Ectodermal cell (in vitro differentiated cells): ENCODE measurements around the gene TRMT10A.

Experiments used
- H3K27ac ChIP-seq: 2 replicates; pipeline ENCODE4 v1.7.0; 2013; ENCODE audit warnings: mild to moderate bottlenecking, low read depth, low read length; ENCODE audit not compliant: insufficient read depth, poor library complexity, severe bottlenecking
- H3K27me3 ChIP-seq: 2 replicates; pipeline ENCODE4 v1.7.0; 2013; ENCODE audit warnings: mild to moderate bottlenecking, low read length; ENCODE audit not compliant: insufficient read depth, control insufficient read depth, poor library complexity, severe bottlenecking
- H3K36me3 ChIP-seq: one replicate; pipeline ENCODE4 v1.7.0; 2013; ENCODE audit warnings: low read length; ENCODE audit not compliant: control insufficient read depth, insufficient read depth
- H3K4me1 ChIP-seq: one replicate; pipeline ENCODE4 v1.7.0; 2013; ENCODE audit warnings: low read length; ENCODE audit not compliant: control insufficient read depth, insufficient read depth
- H3K4me3 ChIP-seq: 2 replicates; pipeline ENCODE4 v1.7.0; 2013; ENCODE audit warnings: low read depth, low read length, control low read depth; ENCODE audit not compliant: insufficient read depth
- H3K9me3 ChIP-seq: 2 replicates; pipeline ENCODE4 v1.7.0; 2013; ENCODE audit warnings: mild to moderate bottlenecking, low read length, moderate library complexity; ENCODE audit not compliant: control insufficient read depth
- WGBS, 2 experiments: methylation state at CpG; one replicate each; pipeline ENCODE4 v1.1.7; 2013; ENCODE audit warnings: missing lambda C conversion rate in 2 of 2; 5-methylcytosine and 5-hydroxymethylcytosine counted together

TRMT10A gene

DNA sequence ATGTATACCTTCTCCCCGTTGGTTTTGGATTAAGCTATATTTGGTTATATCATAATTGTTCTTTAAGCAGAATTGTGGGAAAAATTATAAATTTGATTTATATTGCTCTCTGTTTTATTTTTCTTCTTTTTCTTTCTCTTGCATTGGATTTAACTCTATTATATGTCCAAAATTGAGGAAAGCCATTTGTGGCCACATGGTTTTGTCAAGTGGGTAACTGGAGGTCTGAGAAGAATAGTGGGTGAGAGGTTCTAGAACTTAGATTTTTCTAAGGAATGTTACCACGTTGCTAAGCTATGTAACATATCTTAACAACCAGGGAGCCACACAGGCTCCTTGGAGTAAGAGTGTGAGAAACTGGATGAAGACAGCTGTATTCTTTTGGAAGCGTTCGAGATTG is 53.1 kb downstream of the TRMT10A start, which contains the start of gene C4orf17:
Gene C4orf17, plus strand, starts transcription at position 301 of the 400 bp plus-strand sequence. CDS start 2,061 bp downstream, outside the sequence.
- Histone ChIP-seq H3K27me3 (no peaks in the 10 kb centered on the region), H3K27ac (no peak within 1 kb of the TSS), H3K36me3 (no peaks in the 10 kb centered on the region), H3K9me3 (no peaks in the 10 kb centered on the region), H3K4me1 (no peaks in the 10 kb centered on the region), H3K4me3 (no peak within 1 kb of the TSS)
- WGBS, 2 experiments = 93 to 100% methylated on average over 2 to 3 of the region's 4 CpGs

DNA sequence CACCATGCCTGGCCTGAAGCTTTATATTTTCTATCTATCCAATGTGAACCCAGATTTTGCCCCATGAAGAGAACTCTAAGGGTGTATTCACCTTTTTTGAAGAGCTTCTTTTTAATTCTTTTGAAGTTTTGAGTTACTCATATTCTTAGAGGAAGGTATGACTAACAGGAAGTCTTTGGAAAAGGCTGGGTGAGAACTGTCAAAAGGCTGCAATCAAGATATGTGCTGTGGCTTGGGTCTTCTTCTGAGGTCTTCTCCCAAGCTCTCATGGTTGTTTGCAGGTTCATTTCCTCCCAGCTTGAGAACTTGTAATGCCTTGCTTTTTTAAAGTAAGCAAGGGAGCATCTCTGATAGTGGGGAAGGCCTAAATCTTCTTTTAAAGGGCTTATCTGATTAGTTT is 56.1 kb downstream of the TRMT10A start:
- Histone ChIP-seq H3K27ac (no peak overlapping the region), H3K36me3 (no peaks in the 10 kb centered on the region), H3K9me3 (no peaks in the 10 kb centered on the region), H3K4me1 (no peaks in the 10 kb centered on the region), H3K27me3 (no peaks in the 10 kb centered on the region), H3K4me3 (no peak overlapping the region)

DNA sequence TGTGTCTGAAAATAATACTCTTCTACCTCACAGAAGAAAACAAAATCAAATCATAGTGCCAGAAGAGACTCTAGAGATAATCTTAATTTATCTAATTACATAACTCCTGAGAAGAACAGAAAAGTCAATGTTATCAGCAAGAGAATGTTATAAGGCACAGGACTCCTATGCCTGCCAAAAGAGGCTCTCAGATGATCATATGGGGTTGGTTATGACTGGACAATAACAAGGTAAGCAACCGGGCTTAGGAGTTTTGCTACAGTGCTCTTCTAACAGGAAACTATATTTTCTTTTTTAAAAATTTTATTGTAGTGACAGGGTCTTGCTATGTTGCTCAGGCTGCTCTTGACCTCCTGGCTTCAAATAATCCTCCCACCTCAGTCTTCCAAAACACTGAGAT is 56.5 kb downstream of the TRMT10A start:
- 92% methylated on average over 1 of the region's 1 CpG; no CpG with 5 or more reads in 1 of the 2 experiments for WGBS, 2 experiments
- Histone ChIP-seq H3K9me3 (no peaks in the 10 kb centered on the region), H3K4me3 (no peak overlapping the region), H3K27me3 (no peaks in the 10 kb centered on the region), H3K36me3 (no peaks in the 10 kb centered on the region), H3K27ac (no peak overlapping the region), H3K4me1 (no peaks in the 10 kb centered on the region)

DNA sequence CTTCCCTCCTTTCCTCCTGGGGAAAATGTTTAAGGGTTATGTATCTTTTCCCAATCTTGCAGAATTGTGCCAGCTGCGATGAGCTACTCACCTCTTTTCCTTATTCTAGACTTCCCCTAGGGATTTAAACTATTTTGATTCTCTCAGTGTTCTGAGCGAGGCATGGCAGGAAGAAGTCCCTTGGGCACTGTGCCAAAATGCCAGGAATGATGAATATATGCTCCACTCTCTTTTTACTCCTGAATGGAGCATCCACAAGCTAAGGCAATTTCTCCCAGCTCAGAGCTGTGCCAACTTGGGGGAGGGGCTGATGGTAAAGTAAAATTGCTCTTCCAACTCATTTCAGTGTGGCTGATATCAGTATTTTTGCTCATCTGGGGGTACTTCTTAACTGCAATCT is 57.1 kb downstream of the TRMT10A start:
- no peaks in the 10 kb centered on the region for H3K9me3 ChIP-seq
- WGBS, 2 experiments = 92 to 97% methylated on average over 2 of the region's 2 CpGs
- no peak overlapping the region for H3K4me3 ChIP-seq
- H3K36me3 ChIP-seq = no peaks in the 10 kb centered on the region
- no peaks in the 10 kb centered on the region for H3K4me1 ChIP-seq
- no peak overlapping the region for H3K27ac ChIP-seq
- no peaks in the 10 kb centered on the region for H3K27me3 ChIP-seq

DNA sequence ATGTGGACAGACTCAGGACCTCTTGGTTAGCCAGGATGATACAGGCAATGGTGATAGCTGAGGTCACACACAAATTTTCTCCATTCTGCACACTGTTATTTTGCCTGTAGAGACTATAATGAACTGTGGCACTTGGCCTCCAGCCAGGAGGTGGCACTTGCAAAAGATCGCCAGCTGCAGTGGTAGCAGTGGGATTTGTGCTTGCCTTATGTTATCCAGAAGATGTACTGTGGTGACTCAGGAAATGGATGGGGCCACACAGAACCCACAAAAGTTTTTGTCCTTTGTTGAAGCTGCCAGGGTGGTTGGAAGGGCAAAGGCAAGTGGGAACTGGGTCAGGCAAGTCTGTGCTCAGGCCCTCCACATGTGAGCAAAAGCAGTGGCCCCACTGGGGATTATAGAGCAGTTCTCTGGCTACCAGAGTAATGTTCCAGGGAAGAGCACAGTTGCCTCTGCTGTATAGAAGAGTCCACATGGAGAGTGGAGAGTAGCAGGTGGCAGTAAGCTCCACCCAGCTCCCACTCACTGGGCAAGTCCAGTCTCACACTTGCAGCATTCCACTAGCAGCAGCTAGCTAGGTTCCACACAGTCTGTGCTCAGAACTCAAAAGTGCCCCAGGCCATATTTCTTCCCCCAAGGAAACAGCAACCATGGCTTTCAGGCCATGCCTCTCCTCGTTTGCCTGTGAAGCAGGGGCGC is 58.9 kb downstream of the TRMT10A start:
- H3K27ac ChIP-seq = no peak overlapping the region
- H3K36me3 ChIP-seq = no peaks in the 10 kb centered on the region
- H3K9me3 ChIP-seq = no peaks in the 10 kb centered on the region
- 92 to 96% methylated on average over 3 of the region's 3 CpGs for WGBS, 2 experiments
- no peak overlapping the region for H3K4me3 ChIP-seq
- no peaks in the 10 kb centered on the region for H3K27me3 ChIP-seq
- H3K4me1 ChIP-seq = no peaks in the 10 kb centered on the region
